Liver (tissue), 9 donors: ENCODE results near the gene PRDM2. TPM values are rescaled to one million over a fixed set of nuclear protein-coding genes. Genes with fewer than 3 reads are reported as not detected.

Experiments used
- DNase-seq: peaks from one replicate; pipeline ENCODE4 v3.0.0-alpha.2; 2017; ENCODE audit warnings: low spot score
- H3K27ac ChIP-seq, 2 donors: one replicate each; pipeline ENCODE4 v1.7.0; 2013; ENCODE audit warnings: inconsistent platforms in 2 of 2, low read length in 2 of 2, control low read depth in 1 of 2, low read depth in 1 of 2, mild to moderate bottlenecking in 1 of 2
- H3K27me3 ChIP-seq, 4 donors: one replicate each; pipeline versions ENCODE4 v1.6.1 to v1.7.0; 2013; ENCODE audit warnings: low read length in 3 of 4, inconsistent platforms in 1 of 4, mild to moderate bottlenecking in 1 of 4, moderate library complexity in 1 of 4; ENCODE audit not compliant: control insufficient read depth in 4 of 4, insufficient read depth in 4 of 4
- H3K36me3 ChIP-seq, 4 donors: one replicate each; pipeline versions ENCODE4 v1.6.1 to v1.7.0; 2013; ENCODE audit warnings: low read length in 3 of 4, mild to moderate bottlenecking in 3 of 4, low read depth in 1 of 4, moderate library complexity in 1 of 4; ENCODE audit not compliant: control insufficient read depth in 4 of 4, insufficient read depth in 3 of 4
- H3K4me1 ChIP-seq, 4 donors: one replicate each; pipeline versions ENCODE4 v1.6.1 to v1.7.0; 2013; ENCODE audit warnings: low read length in 3 of 4, mild to moderate bottlenecking in 3 of 4, moderate library complexity in 1 of 4; ENCODE audit not compliant: control insufficient read depth in 4 of 4, insufficient read depth in 4 of 4
- H3K4me3 ChIP-seq, 3 donors: one replicate each; pipeline versions ENCODE4 v1.6.1 to v1.7.0; 2013; ENCODE audit warnings: low read length in 3 of 3, control low read depth in 1 of 3, low read depth in 1 of 3, mild to moderate bottlenecking in 1 of 3
- H3K9ac ChIP-seq, 2 donors: one replicate each; pipeline ENCODE4 v1.7.0; 2013; ENCODE audit warnings: low read length in 2 of 2, mild to moderate bottlenecking in 2 of 2, moderate library complexity in 2 of 2, control low read depth in 1 of 2, low read depth in 1 of 2
- H3K9me3 ChIP-seq, 4 donors: one replicate each; pipeline versions ENCODE4 v1.6.1 to v1.7.0; 2013; ENCODE audit warnings: low read length in 3 of 4; ENCODE audit not compliant: control insufficient read depth in 4 of 4
- CTCF ChIP-seq: fragments of 150-350 bp; IDR thresholded peaks from 2 replicates; pipeline ENCODE4 v1.5.1; 2017; ENCODE audit warnings: improper control_type of control experiment, low read depth, low read length; ENCODE audit not compliant: missing input control
- EGR1 ChIP-seq, 2 donors: IDR thresholded peaks; 2 replicates each; pipeline ENCODE4 v1.6.1; 2016 to 2018; ENCODE audit warnings: antibody characterized with exemption in 2 of 2, low read depth in 2 of 2
- FOXA1 ChIP-seq: IDR thresholded peaks from 2 replicates; pipeline ENCODE4 v1.6.1; 2016; ENCODE audit warnings: antibody characterized with exemption
- FOXA2 ChIP-seq: IDR thresholded peaks from 2 replicates; pipeline ENCODE4 v1.6.1; 2016; ENCODE audit warnings: antibody characterized with exemption
- GABPA ChIP-seq, 2 donors: IDR thresholded peaks in 1 of 2; conservative IDR thresholded peaks in 1 of 2; 2 replicates each; pipeline ENCODE4 v1.6.1; 2016; ENCODE audit warnings: antibody characterized with exemption in 2 of 2, mild to moderate bottlenecking in 1 of 2, moderate library complexity in 1 of 2
- HNF4A ChIP-seq, 2 donors: conservative IDR thresholded peaks; 2 replicates each; pipeline ENCODE4 v1.6.1; 2016; ENCODE audit warnings: antibody characterized with exemption in 2 of 2, mild to moderate bottlenecking in 2 of 2
- HNF4G ChIP-seq: IDR thresholded peaks from 2 replicates; pipeline ENCODE4 v1.6.1; 2016; ENCODE audit warnings: antibody characterized with exemption
- JUND ChIP-seq, 2 donors: IDR thresholded peaks; 2 replicates each; pipeline ENCODE4 v1.6.1; 2016; ENCODE audit warnings: antibody characterized with exemption in 2 of 2
- MAX ChIP-seq: IDR thresholded peaks from 2 replicates; pipeline ENCODE4 v1.6.1; 2016; ENCODE audit warnings: antibody characterized with exemption
- NR2F2 ChIP-seq: IDR thresholded peaks from 2 replicates; pipeline ENCODE4 v1.6.1; 2016; ENCODE audit warnings: antibody characterized with exemption
- RAD21 ChIP-seq, 2 donors: IDR thresholded peaks; 2 replicates each; pipeline ENCODE4 v1.6.1; 2016; ENCODE audit warnings: antibody characterized with exemption in 2 of 2, mild to moderate bottlenecking in 2 of 2
- REST ChIP-seq: IDR thresholded peaks from 2 replicates; pipeline ENCODE4 v1.6.1; 2016; ENCODE audit warnings: antibody characterized with exemption, mild to moderate bottlenecking
- RXRA ChIP-seq, 2 donors: IDR thresholded peaks; 2 replicates each; pipeline ENCODE4 v1.6.1; 2017 to 2018; ENCODE audit warnings: antibody characterized with exemption in 2 of 2, mild to moderate bottlenecking in 1 of 2
- SP1 ChIP-seq: IDR thresholded peaks from 2 replicates; pipeline ENCODE4 v1.6.1; 2018; ENCODE audit warnings: antibody characterized with exemption, mild to moderate bottlenecking
- TAF1 ChIP-seq: conservative IDR thresholded peaks from 2 replicates; pipeline ENCODE4 v1.6.1; 2016; ENCODE audit warnings: antibody characterized with exemption, mild to moderate bottlenecking
- YY1 ChIP-seq: IDR thresholded peaks from 2 replicates; pipeline ENCODE4 v1.6.1; 2016; ENCODE audit warnings: antibody characterized with exemption, mild to moderate bottlenecking
- WGBS: extraction: QIAGEN DNeasy Blood & Tissue Kit; methylation state at CpG from one replicate; pipeline ENCODE4 v1.1.7; 2013; 5-methylcytosine and 5-hydroxymethylcytosine counted together
- polyA plus RNA-seq, 2 donors: library from polyadenylated mRNA; stranded (reverse) in 1 of 2; unstranded in 1 of 2; fragments of 200-250 nt in 1 of 2; fragments of >200 nt in 1 of 2; fragmentation: Nextera tagmentation in 1 of 2; extraction: Ambion mirVana in 1 of 2; gene quantifications; one replicate each; pipeline versions ENCODE4 v1.2.1 to v1.2.3, GENCODE V29; 2013 to 2015
- total RNA-seq, 2 donors: library from RNA; depleted of rRNA; stranded (reverse); fragments of >200 nt; gene quantifications; one replicate each; pipeline ENCODE4 v1.2.3, GENCODE V29; 2014
- TF ChIP-seq, protein P1 (sequence below): IDR thresholded peaks from 2 replicates; pipeline ENCODE4 v1.6.1; 2016; ENCODE audit warnings: antibody characterized with exemption
- TF ChIP-seq, protein P2 (sequence below): IDR thresholded peaks from 2 replicates; pipeline ENCODE4 v1.6.1; 2016; ENCODE audit warnings: antibody characterized with exemption
- donor health status: healthy.
- donor health status: healthy.
- donor health status: healthy.
- donor health status: healthy.
- donor health status: healthy.

The PRDM2 gene
- total and polyA plus RNA-seq, 4 donors = 4.5 to 13.9 (median 7.9) TPM

DNA sequence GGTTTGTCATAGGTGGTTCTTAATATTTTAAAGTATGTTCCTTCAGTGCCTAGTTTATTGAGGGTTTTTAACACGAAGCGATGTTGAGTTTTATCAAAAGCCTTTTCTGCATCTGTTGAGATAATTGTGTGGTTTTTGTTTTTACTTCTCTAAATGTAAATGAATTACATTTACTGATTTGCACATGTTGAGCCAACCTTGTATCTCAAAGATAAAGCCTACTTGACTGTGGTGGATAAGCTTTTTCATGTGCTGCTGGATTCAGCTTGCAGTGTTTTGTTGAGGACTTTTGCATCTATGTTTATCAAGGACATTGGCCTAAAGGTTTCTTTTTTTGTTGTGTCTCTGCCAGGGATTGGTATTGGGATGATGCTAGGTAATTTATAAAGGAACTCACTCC lies 142.5 kb downstream of the PRDM2 start:
- no peaks in the 10 kb centered on the region for H3K36me3 ChIP-seq
- no peak for TF ChIP-seq SP1
- WGBS = 83% methylated on average over 2 of the region's 2 CpGs

GRCh38 chr1:13851726-13852125 lies 151.7 kb downstream of the PRDM2 start:
- H3K4me3 ChIP-seq = no peak overlapping the region
- H3K9ac ChIP-seq = no peak overlapping the region
- H3K36me3 ChIP-seq = no peaks in the 10 kb centered on the region
- no peak for DNase-seq
- H3K9me3 ChIP-seq = peaks cover 0 to 2% (median under 1%) of the 10 kb centered on the region in 4 donors
- H3K27ac ChIP-seq = no peak overlapping the region
- H3K27me3 ChIP-seq = no peaks in the 10 kb centered on the region
- H3K4me1 ChIP-seq = no peaks in the 10 kb centered on the region
- no peak for TF ChIP-seq JUND (IDR thresholded peaks at IDR 0.05)
- TF ChIP-seq HNF4G = no peak
- TF ChIP-seq RAD21 (IDR thresholded peaks at IDR 0.05) = no peak
- TF ChIP-seq CTCF = no peak
- TF ChIP-seq SP1 = no peak
- TF ChIP-seq FOXA1 = no peak
- TF ChIP-seq, protein P1, sequence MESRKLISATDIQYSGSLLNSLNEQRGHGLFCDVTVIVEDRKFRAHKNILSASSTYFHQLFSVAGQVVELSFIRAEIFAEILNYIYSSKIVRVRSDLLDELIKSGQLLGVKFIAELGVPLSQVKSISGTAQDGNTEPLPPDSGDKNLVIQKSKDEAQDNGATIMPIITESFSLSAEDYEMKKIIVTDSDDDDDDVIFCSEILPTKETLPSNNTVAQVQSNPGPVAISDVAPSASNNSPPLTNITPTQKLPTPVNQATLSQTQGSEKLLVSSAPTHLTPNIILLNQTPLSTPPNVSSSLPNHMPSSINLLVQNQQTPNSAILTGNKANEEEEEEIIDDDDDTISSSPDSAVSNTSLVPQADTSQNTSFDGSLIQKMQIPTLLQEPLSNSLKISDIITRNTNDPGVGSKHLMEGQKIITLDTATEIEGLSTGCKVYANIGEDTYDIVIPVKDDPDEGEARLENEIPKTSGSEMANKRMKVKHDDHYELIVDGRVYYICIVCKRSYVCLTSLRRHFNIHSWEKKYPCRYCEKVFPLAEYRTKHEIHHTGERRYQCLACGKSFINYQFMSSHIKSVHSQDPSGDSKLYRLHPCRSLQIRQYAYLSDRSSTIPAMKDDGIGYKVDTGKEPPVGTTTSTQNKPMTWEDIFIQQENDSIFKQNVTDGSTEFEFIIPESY = no peak
- TF ChIP-seq NR2F2 = no peak
- no peak for TF ChIP-seq GABPA (IDR thresholded peaks at IDR 0.05 in 1 of 2, conservative IDR thresholded peaks at IDR 0.05 in 1 of 2)
- TF ChIP-seq MAX = no peak
- TF ChIP-seq, protein P2, sequence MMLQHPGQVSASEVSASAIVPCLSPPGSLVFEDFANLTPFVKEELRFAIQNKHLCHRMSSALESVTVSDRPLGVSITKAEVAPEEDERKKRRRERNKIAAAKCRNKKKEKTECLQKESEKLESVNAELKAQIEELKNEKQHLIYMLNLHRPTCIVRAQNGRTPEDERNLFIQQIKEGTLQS = no peak
- TF ChIP-seq FOXA2 = no peak
- no peak for TF ChIP-seq TAF1
- 71% methylated on average over 2 of the region's 2 CpGs for WGBS

More for the DNA sequence above, 142.5 kb downstream of the PRDM2 start:
- Histone ChIP-seq H3K9me3 (no peaks in the 10 kb centered on the region), H3K27ac (no peak overlapping the region), H3K9ac (no peak overlapping the region), H3K4me3 (no peak overlapping the region), H3K4me1 (no peaks in the 10 kb centered on the region), H3K27me3 (peaks cover 0 to 3% (median 0%) of the 10 kb centered on the region in 4 donors)
- DNase-seq = no peak

DNA sequence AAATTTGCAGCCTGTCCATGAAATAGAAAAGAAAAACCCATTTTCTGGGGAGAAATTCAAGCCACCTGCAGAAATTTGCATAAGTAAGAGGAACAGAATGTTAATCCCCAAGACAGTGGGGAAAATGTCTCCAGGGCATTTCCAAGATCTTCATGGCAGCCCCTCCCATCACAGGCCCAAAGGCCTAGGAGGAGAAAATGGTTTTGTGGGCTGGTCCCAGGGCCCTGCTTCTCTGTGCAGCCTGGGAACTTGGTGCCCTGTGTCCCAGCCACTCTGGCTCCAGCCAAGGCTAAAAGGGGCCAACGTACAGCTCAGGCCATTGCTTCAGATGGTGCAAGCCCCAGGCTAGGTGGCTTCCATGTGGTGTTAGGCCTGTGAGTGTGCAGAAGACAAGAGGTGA lies 155.6 kb downstream of the PRDM2 start:
- H3K9ac ChIP-seq = no peak overlapping the region
- DNase-seq = no peak
- no peaks in the 10 kb centered on the region for H3K4me1 ChIP-seq
- peaks cover 0 to 3% (median under 1%) of the 10 kb centered on the region in 4 donors for H3K9me3 ChIP-seq
- H3K4me3 ChIP-seq = no peak overlapping the region
- 77% methylated on average over 1 of the region's 1 CpG for whole genome bisulfite sequencing
- H3K36me3 ChIP-seq = no peaks in the 10 kb centered on the region
- H3K27ac ChIP-seq = no peak overlapping the region
- H3K27me3 ChIP-seq = no peaks in the 10 kb centered on the region
- TF ChIP-seq, protein P1 = no peak
- TF ChIP-seq MAX (no peak), NR2F2 (no peak), SP1 (no peak), REST (no peak), EGR1 (IDR thresholded peaks at IDR 0.05; ENCODE audit: low read depth in 2 of 2) (no peak), HNF4A (conservative IDR thresholded peaks at IDR 0.05) (no peak), RXRA (IDR thresholded peaks at IDR 0.05) (no peak), FOXA2 (no peak), JUND (IDR thresholded peaks at IDR 0.05) (no peak), GABPA (IDR thresholded peaks at IDR 0.05 in 1 of 2, conservative IDR thresholded peaks at IDR 0.05 in 1 of 2) (no peak), YY1 (no peak)
- TF ChIP-seq, protein P2 = no peak
